GM08714 (cell line): ENCODE results near the gene NR5A2.
A peak's percentile ranks its signal among the peaks of the same experiment; 100 is the strongest.

Experiments used
- H3K4me3 ChIP-seq: fragments of 200-500 bp; sonication (Bioruptor generic); 2 replicates; pipeline ENCODE4 v1.5.1; 2014; ENCODE audit warnings: mild to moderate bottlenecking, low read length, inconsistent platforms
- ZNF274 ChIP-seq: IDR thresholded peaks from 2 replicates; pipeline ENCODE4 v1.6.1; 2012; ENCODE audit warnings: mild to moderate bottlenecking, low read depth, low read length

The NR5A2 gene

GRCh38 chr1:200027264-200027823, at the start of gene NR5A2:
Gene NR5A2, plus strand, starts transcription at chr1:200027710. Its CDS starts 138 bp downstream, at chr1:200027848.
- H3K4me3 ChIP-seq = no peak within 1 kb of the TSS; the same call in 1 of the 2 replicates
- TF ChIP-seq ZNF274 = no peak

DNA sequence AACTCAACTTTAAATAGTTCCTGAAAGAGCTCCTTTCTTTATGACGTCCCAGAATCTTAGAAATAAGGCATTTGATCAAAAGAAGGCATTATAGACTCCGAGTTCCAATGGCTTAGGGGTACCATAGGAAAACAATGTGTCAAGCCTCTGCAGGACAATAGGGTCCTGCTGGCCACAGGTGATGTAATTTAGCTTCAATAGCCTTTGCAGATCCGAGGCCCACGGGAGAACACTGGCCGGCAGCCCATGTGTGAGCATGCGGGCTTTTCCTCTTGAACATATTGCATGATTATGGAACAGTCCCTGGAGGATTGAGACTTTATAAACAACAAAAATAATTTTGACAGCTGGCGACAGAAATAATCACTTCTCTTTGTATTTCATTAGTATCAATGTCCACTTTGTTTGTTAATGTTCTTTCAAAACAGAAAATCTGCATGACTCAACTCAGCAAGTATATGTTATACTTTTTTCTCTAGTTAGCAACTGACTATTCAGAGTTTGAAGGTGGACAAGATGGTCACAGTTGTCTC, 49.0 kb upstream of the NR5A2 start:
- no peak overlapping the region for H3K4me3 ChIP-seq
- TF ChIP-seq ZNF274 = no peak

DNA sequence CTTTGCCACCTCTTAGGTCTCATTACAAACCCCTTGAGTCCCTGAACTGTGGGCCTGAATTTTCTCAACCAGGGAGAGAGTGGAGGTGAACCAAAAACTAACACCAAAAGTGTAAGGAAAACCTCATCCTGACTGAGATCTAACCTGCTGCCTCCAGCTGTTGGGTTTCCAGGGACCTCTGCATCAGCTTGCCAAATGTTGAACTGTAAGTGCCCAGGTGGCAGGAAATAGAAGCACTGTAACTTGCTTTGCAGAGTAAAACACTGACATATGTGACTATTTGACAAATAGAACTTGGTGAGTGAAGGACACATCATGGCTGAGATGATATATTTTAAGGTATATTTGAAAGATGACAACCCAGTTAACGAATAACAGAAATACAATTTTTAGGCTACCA, 48.4 kb upstream of the NR5A2 start:
- no peak for TF ChIP-seq ZNF274
- no peak overlapping the region for H3K4me3 ChIP-seq

DNA sequence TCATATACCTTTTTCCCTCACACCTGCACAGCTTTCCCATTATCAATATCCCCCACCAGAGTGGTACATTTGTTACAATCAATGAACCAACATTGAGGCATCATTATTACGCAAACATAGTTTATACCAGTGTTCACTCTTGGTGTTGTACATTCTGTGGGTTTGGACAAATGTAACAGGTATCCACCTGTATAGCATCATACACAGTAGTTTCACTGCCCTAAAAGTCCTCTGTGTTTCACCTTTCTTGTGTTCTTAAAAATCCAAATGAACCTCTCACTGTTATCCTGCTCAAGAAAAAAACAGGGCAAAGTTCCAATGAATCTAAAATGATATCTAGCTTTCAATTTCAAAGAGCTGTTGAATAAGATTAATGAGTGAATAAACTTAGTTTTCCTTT, 45.9 kb upstream of the NR5A2 start:
- no peak for TF ChIP-seq ZNF274

GRCh38 chr1:199982606-199983005, 44.9 kb upstream of the NR5A2 start:
- TF ChIP-seq ZNF274 = no peak

More for the DNA sequence above, 45.9 kb upstream of the NR5A2 start:
- H3K4me3 ChIP-seq = no peak overlapping the region

DNA sequence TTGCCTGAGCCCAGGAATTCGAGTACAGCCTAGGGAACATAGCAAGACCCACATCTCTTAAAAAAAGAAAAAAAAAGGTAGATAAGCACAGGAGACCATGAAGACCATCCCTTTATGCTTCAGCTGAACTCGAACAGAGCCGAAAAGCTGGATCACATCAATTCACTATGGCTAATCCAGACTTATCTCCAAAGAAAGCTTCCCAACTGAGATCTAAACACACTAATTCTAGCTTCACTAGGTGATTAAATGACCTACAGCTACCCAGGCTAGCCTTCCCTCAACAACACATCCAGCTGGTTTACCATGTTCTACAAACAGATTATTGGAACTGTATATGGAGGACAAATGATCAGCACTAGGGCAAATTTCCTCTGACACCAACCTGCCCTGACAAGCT, 44.0 kb upstream of the NR5A2 start:
- TF ChIP-seq ZNF274 = no peak
- H3K4me3 ChIP-seq = no peak overlapping the region

More at GRCh38 chr1:199982606-199983005, 44.9 kb upstream of the NR5A2 start:
- no peak overlapping the region for H3K4me3 ChIP-seq

DNA sequence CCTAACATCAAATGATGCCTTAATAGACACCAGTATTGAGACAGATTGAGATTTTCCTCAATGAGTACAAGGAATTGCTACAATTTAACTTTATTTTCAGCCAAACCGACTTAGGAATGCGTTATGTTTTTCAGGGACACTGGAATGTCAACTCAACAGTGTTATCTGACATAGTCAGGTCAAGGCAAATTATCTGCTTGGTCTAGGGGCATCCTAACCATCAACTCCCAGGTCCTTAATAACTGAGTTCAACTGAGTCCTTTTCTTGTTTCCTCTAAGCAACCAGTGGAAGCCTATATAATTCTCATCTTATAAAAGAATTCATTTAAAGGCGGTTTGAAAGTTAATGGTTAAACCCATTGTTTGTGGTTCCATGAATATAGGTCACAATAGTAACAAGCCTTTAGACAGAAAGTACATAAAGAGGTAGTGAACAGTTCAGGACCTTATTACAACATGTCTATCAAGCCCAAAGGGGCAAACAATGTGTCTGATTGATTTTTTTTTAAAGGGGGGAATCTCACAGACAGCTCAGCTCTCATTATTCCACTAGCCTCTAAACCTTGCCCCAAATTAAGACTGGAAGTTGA, 32.3 kb upstream of the NR5A2 start:
- H3K4me3 ChIP-seq = no peak overlapping the region
- no peak for TF ChIP-seq ZNF274

GRCh38 chr1:200005165-200005564, 22.3 kb upstream of the NR5A2 start:
- no peak for TF ChIP-seq ZNF274
- H3K4me3 ChIP-seq = no peak overlapping the region

DNA sequence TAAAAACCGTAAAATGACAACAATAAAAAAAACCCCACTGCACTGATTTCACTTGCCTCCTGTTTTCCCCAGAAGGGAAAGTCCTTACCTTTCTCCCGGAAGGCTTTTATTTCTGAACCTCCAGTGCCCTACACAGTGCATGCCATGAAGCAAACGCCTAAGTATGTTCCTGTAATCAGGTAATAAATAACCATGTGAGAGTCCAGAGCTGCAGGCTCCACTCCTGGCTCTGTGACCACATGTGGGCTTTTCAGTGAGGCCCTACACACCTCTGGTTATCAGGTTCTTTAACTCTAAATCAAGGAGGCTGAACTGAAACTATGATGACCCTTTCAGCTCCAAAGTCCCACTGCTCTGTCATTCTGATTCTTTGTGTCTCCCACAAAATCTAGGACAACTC, 20.8 kb upstream of the NR5A2 start:
- no peak for TF ChIP-seq ZNF274
- H3K4me3 ChIP-seq = no peak overlapping the region

DNA sequence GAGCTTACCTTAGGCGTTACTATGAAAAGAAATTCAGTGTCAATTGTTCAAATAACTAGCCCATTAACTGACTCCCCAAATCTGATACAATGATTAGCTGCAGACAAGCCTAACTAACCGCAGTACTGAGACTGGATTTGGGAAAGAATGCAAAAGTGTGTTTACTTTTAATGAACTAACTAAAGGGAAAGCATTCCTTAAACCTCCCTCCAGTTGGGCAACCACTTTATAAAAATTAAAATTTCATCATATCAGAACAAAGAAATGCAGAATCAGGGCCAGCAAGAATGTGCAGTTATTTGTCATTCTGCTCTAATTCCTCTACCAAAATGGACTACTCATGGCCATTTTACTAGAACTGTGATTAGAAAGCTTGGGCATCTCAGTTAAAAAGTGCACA, 11.7 kb upstream of the NR5A2 start:
- no peak overlapping the region for H3K4me3 ChIP-seq
- TF ChIP-seq ZNF274 = no peak

GRCh38 chr1:200021577-200022238, 5.8 kb upstream of the NR5A2 start:
- TF ChIP-seq ZNF274 = no peak
- no peak overlapping the region for H3K4me3 ChIP-seq

DNA sequence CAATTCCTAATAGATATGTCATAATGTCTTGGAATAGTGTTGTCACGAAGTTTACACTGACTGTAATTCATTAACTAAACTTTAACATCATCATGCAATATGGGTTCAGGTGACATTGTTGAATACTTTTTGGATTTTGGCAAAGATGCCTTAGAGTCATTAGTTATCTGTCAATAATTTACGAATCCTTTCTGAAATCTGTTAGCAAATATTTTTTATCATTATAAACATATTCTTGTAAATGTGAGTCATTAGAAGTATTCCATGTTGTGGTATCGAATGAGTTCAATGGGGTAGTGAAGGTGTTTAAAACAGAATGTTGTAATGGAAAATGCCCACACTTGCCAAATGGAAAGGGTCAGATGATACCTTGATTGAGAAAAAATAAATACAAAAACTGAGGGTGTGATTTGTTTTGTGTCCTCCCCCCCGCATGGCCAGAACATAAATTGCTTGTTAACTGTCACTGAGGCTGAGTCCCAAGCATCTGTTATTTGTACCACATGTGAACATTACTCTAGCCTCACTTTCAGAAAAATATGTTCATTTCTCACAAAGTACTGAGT, 5.2 kb upstream of the NR5A2 start:
- TF ChIP-seq ZNF274 = no peak
- H3K4me3 ChIP-seq = no peak overlapping the region

DNA sequence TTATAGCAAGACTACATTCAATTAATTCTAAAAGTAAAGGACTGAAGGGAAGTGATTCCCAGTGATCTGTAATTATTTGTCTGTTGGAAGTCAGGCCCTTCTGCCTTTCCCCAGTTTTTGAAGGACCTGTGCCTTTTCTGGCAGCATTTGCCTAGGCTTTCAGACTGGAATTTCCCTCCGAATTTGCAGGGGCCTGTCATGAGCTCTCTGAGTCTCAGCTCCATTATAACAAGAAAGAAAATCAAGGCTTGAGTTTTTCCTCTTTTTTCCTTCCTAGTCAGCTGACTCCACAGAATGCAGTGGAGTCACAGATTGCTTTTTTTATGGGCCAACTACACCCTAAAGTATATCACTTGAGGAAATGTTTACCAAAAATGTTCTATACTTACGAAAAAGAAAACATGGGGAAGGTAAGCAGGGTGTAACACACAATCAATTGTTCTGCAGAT, 1.1 kb downstream of the NR5A2 start:
- TF ChIP-seq ZNF274 = no peak
- peak overlapping the region; percentile 39 for H3K4me3 ChIP-seq

GRCh38 chr1:200029035-200029821, 1.7 kb downstream of the NR5A2 start:
- H3K4me3 ChIP-seq = peak overlapping the region; percentile 39
- no peak for TF ChIP-seq ZNF274
